GM23338 (cell line): Measurements from ENCODE around the gene HINT2. TPM values are rescaled to one million over a fixed set of nuclear protein-coding genes. Genes with fewer than 3 reads are reported as not detected.

Source experiments
- ATAC-seq: fragments of 200-7000 bp; cut with Tn5 transposase; 3 replicates; pipeline ENCODE4 v1.9.1; 2020
- DNase-seq: peaks from one replicate; pipeline ENCODE4 v3.0.0-alpha.2; 2015; ENCODE audit warnings: low spot score
- H2AFZ ChIP-seq: fragments of 200-600 bp; sonication (generic); 2 replicates; pipeline ENCODE4 v1.8.0; 2016; ENCODE audit warnings: antibody characterized with exemption, mild to moderate bottlenecking, moderate library complexity
- H3F3A ChIP-seq: fragments of 200-600 bp; sonication (generic); replicated peaks from 2 replicates; pipeline ENCODE4 v1.8.0; 2017; ENCODE audit warnings: antibody characterized with exemption, mixed run types, low read depth
- H3K27ac ChIP-seq: fragments of 200-600 bp; sonication (generic); 2 replicates; pipeline ENCODE4 v1.6.1; 2016; ENCODE audit warnings: low read depth
- H3K27me3 ChIP-seq: fragments of 200-600 bp; sonication (generic); 2 replicates; pipeline ENCODE4 v1.8.0; 2016; ENCODE audit warnings: mild to moderate bottlenecking, mixed run types, moderate library complexity; ENCODE audit not compliant: insufficient read depth
- H3K36me3 ChIP-seq: fragments of 200-600 bp; sonication (generic); 2 replicates; pipeline ENCODE4 v1.8.0; 2016; ENCODE audit warnings: mild to moderate bottlenecking; ENCODE audit not compliant: insufficient read depth
- H3K4me1 ChIP-seq: fragments of 200-600 bp; sonication (generic); 2 replicates; pipeline ENCODE4 v1.8.0; 2016; ENCODE audit warnings: mild to moderate bottlenecking, moderate library complexity; ENCODE audit not compliant: insufficient read depth
- H3K4me2 ChIP-seq: fragments of 200-600 bp; sonication (generic); 2 replicates; pipeline ENCODE4 v1.7.1; 2017; ENCODE audit warnings: mixed run types
- H3K4me3 ChIP-seq: fragments of 200-600 bp; sonication (generic); 2 replicates; pipeline ENCODE4 v1.6.1; 2016; ENCODE audit warnings: mixed run types
- H3K79me2 ChIP-seq: fragments of 200-600 bp; sonication (generic); replicated peaks from 2 replicates; pipeline ENCODE4 v1.8.0; 2017; ENCODE audit warnings: mild to moderate bottlenecking; ENCODE audit not compliant: insufficient read depth
- H3K9me2 ChIP-seq: fragments of 200-600 bp; sonication (generic); 2 replicates; pipeline ENCODE4 v1.8.0; 2017; ENCODE audit not compliant: insufficient read depth
- H4K20me1 ChIP-seq: fragments of 200-600 bp; sonication (generic); replicated peaks from 2 replicates; pipeline ENCODE4 v1.8.0; 2017; ENCODE audit warnings: mild to moderate bottlenecking; ENCODE audit not compliant: insufficient read depth
- H3K27ac Mint-ChIP-seq: 2 replicates; pipeline ENCODE4 v1.8.0; 2020; ENCODE audit warnings: inconsistent platforms, mild to moderate bottlenecking, moderate library complexity, mixed read lengths
- H3K27me3 Mint-ChIP-seq: 3 replicates; pipeline ENCODE4 v1.8.0; 2022; ENCODE audit warnings: low read depth, mild to moderate bottlenecking, moderate library complexity, mixed read lengths, inconsistent platforms; ENCODE audit not compliant: insufficient read depth, poor library complexity
- H3K36me3 Mint-ChIP-seq: 3 replicates; pipeline ENCODE4 v1.8.0; 2021; ENCODE audit warnings: low read depth, mild to moderate bottlenecking, inconsistent platforms, moderate library complexity, mixed read lengths
- H3K4me1 Mint-ChIP-seq: 3 replicates; pipeline ENCODE4 v1.8.0; 2020; ENCODE audit warnings: mild to moderate bottlenecking, inconsistent platforms, mixed read lengths
- H3K4me3 Mint-ChIP-seq: 3 replicates; pipeline ENCODE4 v1.8.0; 2021; ENCODE audit warnings: moderate library complexity, mild to moderate bottlenecking, inconsistent platforms, mixed read lengths
- H3K9me3 Mint-ChIP-seq: 3 replicates; pipeline ENCODE4 v1.8.0; 2020; ENCODE audit warnings: moderate library complexity, mild to moderate bottlenecking, inconsistent platforms, mixed read lengths
- CREB1 ChIP-seq: fragments of 250-450 bp; sonication (Bioruptor Pico); IDR thresholded peaks from 2 replicates; pipeline ENCODE4 v1.5.0; 2020; ENCODE audit warnings: low read depth, mild to moderate bottlenecking, moderate library complexity
- EZH2 ChIP-seq: fragments of 200-600 bp; sonication (generic); IDR thresholded peaks from one replicate; pipeline ENCODE4 v1.8.0; 2017; ENCODE audit warnings: antibody characterized with exemption, mild to moderate bottlenecking, low read depth; ENCODE audit not compliant: unreplicated experiment
- POLR2AphosphoS5 ChIP-seq: IDR thresholded peaks from 2 replicates; pipeline ENCODE4 v1.6.1; 2016; ENCODE audit warnings: antibody characterized with exemption, low read depth
- STAT1 ChIP-seq: IDR thresholded peaks from one replicate; pipeline ENCODE4 v1.6.1; 2016; ENCODE audit warnings: antibody characterized with exemption; ENCODE audit not compliant: unreplicated experiment
- ZNF331 ChIP-seq: fragments of 250-450 bp; sonication (Bioruptor Pico); IDR thresholded peaks from 2 replicates; pipeline ENCODE4 v1.5.0; 2020; ENCODE audit warnings: low read depth, mild to moderate bottlenecking, moderate library complexity
- polyA plus RNA-seq: library from polyadenylated mRNA; unstranded; fragments of >200 nt; fragmentation: Nextera tagmentation; extraction: Ambion mirVana; gene quantifications from 2 replicates; pipeline ENCODE4 v1.2.1, GENCODE V29; 2016
- total RNA-seq: library from RNA; depleted of rRNA; stranded (reverse); fragments of >200 nt; shearing (Covaris generic); gene quantifications from 2 replicates; pipeline ENCODE4 v1.2.3, GENCODE V29; 2014
- TF ChIP-seq, protein P1 (sequence below): fragments of 250-450 bp; sonication (Bioruptor Pico); IDR thresholded peaks from 2 replicates; pipeline ENCODE4 v1.5.0; 2020; ENCODE audit warnings: mild to moderate bottlenecking, moderate library complexity
- TF ChIP-seq, protein P2 (sequence below): IDR thresholded peaks from 2 replicates; pipeline ENCODE4 v1.6.1; 2016; ENCODE audit warnings: antibody characterized with exemption
- TF ChIP-seq, protein P3 (sequence below): IDR thresholded peaks from one replicate; pipeline ENCODE4 v1.6.1; 2018; ENCODE audit warnings: antibody characterized with exemption; ENCODE audit not compliant: unreplicated experiment

Gene HINT2
- total and polyA plus RNA-seq, 2 experiments from 2014 or later = 20.9 to 69.9 TPM

DNA sequence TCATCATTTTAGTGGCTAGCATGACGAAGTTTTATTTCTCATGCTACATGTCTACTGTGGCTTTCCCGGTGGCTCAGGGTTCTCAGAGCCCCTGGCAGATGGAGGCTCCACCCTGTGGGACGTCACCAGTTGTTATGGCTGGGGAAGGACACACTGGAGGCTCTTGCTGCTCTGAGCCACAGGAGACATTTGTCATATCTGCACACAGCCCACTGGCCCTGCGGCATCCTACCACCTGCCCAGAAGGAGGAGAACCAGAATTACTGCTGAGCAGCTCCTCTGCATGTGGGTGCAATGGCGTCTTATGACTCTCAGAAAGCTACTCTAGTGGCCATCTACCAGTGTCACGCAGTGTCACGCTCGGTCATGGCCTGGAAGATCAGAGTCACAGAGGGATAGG is 48.7 kb upstream of the HINT2 start (continued):
- TF ChIP-seq, protein P1, sequence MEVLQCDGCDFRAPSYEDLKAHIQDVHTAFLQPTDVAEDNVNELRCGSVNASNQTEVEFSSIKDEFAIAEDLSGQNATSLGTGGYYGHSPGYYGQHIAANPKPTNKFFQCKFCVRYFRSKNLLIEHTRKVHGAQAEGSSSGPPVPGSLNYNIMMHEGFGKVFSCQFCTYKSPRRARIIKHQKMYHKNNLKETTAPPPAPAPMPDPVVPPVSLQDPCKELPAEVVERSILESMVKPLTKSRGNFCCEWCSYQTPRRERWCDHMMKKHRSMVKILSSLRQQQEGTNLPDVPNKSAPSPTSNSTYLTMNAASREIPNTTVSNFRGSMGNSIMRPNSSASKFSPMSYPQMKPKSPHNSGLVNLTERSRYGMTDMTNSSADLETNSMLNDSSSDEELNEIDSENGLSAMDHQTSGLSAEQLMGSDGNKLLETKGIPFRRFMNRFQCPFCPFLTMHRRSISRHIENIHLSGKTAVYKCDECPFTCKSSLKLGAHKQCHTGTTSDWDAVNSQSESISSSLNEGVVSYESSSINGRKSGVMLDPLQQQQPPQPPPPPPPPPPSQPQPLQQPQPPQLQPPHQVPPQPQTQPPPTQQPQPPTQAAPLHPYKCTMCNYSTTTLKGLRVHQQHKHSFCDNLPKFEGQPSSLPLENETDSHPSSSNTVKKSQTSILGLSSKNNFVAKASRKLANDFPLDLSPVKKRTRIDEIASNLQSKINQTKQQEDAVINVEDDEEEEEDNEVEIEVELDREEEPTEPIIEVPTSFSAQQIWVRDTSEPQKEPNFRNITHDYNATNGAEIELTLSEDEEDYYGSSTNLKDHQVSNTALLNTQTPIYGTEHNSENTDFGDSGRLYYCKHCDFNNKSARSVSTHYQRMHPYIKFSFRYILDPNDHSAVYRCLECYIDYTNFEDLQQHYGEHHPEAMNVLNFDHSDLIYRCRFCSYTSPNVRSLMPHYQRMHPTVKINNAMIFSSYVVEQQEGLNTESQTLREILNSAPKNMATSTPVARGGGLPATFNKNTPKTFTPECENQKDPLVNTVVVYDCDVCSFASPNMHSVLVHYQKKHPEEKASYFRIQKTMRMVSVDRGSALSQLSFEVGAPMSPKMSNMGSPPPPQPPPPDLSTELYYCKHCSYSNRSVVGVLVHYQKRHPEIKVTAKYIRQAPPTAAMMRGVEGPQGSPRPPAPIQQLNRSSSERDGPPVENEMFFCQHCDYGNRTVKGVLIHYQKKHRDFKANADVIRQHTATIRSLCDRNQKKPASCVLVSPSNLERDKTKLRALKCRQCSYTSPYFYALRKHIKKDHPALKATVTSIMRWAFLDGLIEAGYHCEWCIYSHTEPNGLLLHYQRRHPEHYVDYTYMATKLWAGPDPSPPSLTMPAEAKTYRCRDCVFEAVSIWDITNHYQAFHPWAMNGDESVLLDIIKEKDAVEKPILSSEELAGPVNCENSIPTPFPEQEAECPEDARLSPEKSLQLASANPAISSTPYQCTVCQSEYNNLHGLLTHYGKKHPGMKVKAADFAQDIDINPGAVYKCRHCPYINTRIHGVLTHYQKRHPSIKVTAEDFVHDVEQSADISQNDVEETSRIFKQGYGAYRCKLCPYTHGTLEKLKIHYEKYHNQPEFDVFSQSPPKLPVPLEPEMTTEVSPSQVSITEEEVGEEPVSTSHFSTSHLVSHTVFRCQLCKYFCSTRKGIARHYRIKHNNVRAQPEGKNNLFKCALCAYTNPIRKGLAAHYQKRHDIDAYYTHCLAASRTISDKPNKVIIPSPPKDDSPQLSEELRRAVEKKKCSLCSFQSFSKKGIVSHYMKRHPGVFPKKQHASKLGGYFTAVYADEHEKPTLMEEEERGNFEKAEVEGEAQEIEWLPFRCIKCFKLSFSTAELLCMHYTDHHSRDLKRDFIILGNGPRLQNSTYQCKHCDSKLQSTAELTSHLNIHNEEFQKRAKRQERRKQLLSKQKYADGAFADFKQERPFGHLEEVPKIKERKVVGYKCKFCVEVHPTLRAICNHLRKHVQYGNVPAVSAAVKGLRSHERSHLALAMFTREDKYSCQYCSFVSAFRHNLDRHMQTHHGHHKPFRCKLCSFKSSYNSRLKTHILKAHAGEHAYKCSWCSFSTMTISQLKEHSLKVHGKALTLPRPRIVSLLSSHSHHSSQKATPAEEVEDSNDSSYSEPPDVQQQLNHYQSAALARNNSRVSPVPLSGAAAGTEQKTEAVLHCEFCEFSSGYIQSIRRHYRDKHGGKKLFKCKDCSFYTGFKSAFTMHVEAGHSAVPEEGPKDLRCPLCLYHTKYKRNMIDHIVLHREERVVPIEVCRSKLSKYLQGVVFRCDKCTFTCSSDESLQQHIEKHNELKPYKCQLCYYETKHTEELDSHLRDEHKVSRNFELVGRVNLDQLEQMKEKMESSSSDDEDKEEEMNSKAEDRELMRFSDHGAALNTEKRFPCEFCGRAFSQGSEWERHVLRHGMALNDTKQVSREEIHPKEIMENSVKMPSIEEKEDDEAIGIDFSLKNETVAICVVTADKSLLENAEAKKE (CRISPR knock-in tag) = no peak
- TF ChIP-seq EZH2 (no peak), ZNF331 (CRISPR knock-in tag) (no peak), POLR2AphosphoS5 (no peak)
- TF ChIP-seq, protein P2, sequence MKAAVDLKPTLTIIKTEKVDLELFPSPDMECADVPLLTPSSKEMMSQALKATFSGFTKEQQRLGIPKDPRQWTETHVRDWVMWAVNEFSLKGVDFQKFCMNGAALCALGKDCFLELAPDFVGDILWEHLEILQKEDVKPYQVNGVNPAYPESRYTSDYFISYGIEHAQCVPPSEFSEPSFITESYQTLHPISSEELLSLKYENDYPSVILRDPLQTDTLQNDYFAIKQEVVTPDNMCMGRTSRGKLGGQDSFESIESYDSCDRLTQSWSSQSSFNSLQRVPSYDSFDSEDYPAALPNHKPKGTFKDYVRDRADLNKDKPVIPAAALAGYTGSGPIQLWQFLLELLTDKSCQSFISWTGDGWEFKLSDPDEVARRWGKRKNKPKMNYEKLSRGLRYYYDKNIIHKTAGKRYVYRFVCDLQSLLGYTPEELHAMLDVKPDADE = no peak

DNA sequence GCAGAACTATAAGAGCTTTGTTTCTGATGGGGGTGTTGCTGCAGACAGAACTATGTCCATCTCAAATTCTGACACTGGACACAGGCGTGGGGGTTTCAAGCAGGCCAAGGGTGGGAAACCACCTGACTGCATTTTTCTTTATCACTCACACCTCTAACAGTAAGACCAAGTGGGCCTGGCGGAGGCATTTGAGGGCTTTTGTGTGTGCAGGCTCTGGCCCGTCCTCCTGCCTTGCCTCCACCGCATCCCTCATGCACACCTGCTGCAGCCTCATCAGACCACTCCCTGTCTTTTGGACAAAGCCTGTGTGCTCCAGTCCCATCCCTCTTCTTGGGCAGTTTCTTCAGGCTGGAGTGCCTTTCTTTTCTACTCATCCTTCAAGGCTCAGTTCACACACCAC is 47.5 kb upstream of the HINT2 start:
- Histone ChIP-seq H2AFZ (no peak overlapping the region), H3K79me2 (no peaks in the 10 kb centered on the region), H3K9me2 (no peaks in the 10 kb centered on the region), H3K27ac (no peak overlapping the region), H3K4me3 (no peak overlapping the region), H3F3A (no peaks in the 10 kb centered on the region), H3K27me3 (no peaks in the 10 kb centered on the region), H4K20me1 (no peaks in the 10 kb centered on the region), H3K4me2 (no peak overlapping the region), H3K36me3 (no peaks in the 10 kb centered on the region), H3K4me1 (peaks cover 7% of the 10 kb centered on the region; the same call in 1 of the 2 replicates)
- Mint-ChIP-seq H3K36me3 (no peaks in the 10 kb centered on the region; the same call in 2 of the 3 replicates), H3K4me3 (no peak overlapping the region), H3K4me1 (peaks cover 6% of the 10 kb centered on the region), H3K27ac (no peak overlapping the region), H3K9me3 (no peaks in the 10 kb centered on the region), H3K27me3 (peaks cover 13% of the 10 kb centered on the region)
- ATAC-seq (no peak), DNase-seq (no peak)
- TF ChIP-seq, protein P3, sequence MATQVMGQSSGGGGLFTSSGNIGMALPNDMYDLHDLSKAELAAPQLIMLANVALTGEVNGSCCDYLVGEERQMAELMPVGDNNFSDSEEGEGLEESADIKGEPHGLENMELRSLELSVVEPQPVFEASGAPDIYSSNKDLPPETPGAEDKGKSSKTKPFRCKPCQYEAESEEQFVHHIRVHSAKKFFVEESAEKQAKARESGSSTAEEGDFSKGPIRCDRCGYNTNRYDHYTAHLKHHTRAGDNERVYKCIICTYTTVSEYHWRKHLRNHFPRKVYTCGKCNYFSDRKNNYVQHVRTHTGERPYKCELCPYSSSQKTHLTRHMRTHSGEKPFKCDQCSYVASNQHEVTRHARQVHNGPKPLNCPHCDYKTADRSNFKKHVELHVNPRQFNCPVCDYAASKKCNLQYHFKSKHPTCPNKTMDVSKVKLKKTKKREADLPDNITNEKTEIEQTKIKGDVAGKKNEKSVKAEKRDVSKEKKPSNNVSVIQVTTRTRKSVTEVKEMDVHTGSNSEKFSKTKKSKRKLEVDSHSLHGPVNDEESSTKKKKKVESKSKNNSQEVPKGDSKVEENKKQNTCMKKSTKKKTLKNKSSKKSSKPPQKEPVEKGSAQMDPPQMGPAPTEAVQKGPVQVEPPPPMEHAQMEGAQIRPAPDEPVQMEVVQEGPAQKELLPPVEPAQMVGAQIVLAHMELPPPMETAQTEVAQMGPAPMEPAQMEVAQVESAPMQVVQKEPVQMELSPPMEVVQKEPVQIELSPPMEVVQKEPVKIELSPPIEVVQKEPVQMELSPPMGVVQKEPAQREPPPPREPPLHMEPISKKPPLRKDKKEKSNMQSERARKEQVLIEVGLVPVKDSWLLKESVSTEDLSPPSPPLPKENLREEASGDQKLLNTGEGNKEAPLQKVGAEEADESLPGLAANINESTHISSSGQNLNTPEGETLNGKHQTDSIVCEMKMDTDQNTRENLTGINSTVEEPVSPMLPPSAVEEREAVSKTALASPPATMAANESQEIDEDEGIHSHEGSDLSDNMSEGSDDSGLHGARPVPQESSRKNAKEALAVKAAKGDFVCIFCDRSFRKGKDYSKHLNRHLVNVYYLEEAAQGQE = no peak
- TF ChIP-seq ZNF331 (CRISPR knock-in tag) (no peak), CREB1 (CRISPR knock-in tag) (no peak), STAT1 (no peak)
- TF ChIP-seq, protein P2 = no peak
